ENCODE results near the gene SLC38A3. TPM values are rescaled to one million over a fixed set of nuclear protein-coding genes. Genes with fewer than 3 reads are reported as not detected.

SLC38A3 gene
- total and polyA plus RNA-seq, 2 experiments from 2014 or later: 13.4 to 14.7 TPM

DNA sequence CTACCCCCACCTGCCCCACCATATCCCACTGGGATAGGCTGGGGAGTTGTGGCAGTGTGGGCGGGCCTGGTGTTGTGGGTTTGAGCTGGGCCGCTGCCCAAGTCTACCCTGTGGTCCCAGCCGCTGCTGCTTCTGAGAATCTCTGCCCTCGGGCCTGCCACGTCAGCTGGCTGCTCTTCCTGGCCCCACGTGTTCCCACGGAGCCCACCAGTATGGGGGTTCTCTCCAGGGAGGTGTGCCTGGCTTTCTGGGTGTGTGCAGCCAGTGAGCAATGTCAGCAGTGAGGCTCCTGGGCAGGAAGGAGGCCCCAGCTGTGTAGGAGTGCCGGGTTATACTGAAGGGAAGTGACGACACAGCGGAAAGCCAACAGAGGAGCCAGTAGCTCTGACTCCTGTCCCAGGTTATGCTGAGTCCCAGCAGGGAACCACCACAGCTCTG is 41.5 kb downstream of the SLC38A3 start:
- no peaks in the 10 kb centered on the region for H3K27me3 ChIP-seq
- DNase-seq (ENCODE audit: low read depth in 1 of 2, low spot score in 1 of 2): peak in 1 of 2 donors; percentile 92
- TF ChIP-seq, protein P1, sequence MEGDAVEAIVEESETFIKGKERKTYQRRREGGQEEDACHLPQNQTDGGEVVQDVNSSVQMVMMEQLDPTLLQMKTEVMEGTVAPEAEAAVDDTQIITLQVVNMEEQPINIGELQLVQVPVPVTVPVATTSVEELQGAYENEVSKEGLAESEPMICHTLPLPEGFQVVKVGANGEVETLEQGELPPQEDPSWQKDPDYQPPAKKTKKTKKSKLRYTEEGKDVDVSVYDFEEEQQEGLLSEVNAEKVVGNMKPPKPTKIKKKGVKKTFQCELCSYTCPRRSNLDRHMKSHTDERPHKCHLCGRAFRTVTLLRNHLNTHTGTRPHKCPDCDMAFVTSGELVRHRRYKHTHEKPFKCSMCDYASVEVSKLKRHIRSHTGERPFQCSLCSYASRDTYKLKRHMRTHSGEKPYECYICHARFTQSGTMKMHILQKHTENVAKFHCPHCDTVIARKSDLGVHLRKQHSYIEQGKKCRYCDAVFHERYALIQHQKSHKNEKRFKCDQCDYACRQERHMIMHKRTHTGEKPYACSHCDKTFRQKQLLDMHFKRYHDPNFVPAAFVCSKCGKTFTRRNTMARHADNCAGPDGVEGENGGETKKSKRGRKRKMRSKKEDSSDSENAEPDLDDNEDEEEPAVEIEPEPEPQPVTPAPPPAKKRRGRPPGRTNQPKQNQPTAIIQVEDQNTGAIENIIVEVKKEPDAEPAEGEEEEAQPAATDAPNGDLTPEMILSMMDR (IDR thresholded peaks at IDR 0.05; ENCODE audit: low read depth, low read length): no peak
- peak overlapping the region; percentile 62 for H3K27ac ChIP-seq
- H3K4me1 ChIP-seq (ENCODE audit: low read depth): peaks cover 18% of the 10 kb centered on the region
- no peak overlapping the region for H3K4me3 ChIP-seq
- no peaks in the 10 kb centered on the region for H3K36me3 ChIP-seq
- no peaks in the 10 kb centered on the region for H3K9me3 ChIP-seq (ENCODE audit: low read depth)

DNA sequence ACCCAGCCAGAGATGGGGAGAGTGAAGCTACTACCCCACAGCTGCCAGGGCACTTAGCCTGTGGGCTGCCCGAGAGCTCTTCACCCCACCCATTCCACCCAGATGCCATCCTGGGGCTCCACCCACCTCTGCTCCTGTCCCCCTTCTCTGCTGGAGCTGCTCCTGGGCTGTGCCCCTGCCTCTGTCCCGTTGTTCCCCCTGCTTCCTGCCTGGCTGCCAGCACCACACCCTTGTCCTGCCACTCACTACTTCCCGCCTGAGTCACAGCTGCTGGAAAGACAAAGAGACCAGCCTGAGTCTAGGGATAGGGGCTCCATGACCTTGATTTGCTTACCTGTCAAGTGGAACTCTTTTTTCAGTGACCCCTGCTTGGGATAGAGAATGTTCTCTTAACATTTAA is 43.3 kb downstream of the SLC38A3 start:
- TF ChIP-seq, protein P1 (IDR thresholded peaks at IDR 0.05; ENCODE audit: low read depth, low read length): no peak
- Histone ChIP-seq H3K27ac (no peak overlapping the region), H3K27me3 (no peaks in the 10 kb centered on the region), H3K4me3 (no peak overlapping the region), H3K4me1 (ENCODE audit: low read depth) (peaks cover 13% of the 10 kb centered on the region), H3K36me3 (peaks cover 7% of the 10 kb centered on the region), H3K9me3 (ENCODE audit: low read depth) (no peaks in the 10 kb centered on the region)
- no peak for DNase-seq (ENCODE audit: low read depth in 1 of 2, low spot score in 1 of 2)

DNA sequence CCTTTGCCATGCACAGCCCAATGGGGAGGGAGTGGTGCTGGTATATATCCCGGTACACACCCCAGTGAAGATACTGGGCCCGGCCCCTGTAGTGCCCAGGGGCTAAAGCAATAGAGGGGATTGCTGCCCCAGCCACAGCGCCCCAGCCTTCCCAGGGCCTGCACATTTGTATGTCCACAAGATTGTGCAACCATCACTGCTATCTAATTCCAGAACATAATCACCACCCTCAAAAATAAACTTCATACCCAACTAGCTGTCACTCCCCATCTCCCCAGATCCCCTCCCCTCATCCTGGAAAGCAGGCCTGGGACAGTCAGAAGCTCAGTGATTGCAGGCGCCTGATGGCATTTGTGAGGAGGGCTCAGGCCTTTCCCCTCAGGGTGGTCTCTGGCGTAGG is 44.4 kb downstream of the SLC38A3 start:
- no peaks in the 10 kb centered on the region for H3K27me3 ChIP-seq
- H3K36me3 ChIP-seq: peaks cover 7% of the 10 kb centered on the region
- H3K4me3 ChIP-seq: no peak overlapping the region
- DNase-seq (ENCODE audit: low read depth in 1 of 2, low spot score in 1 of 2): no peak
- no peak overlapping the region for H3K27ac ChIP-seq
- TF ChIP-seq, protein P1 (IDR thresholded peaks at IDR 0.05; ENCODE audit: low read depth, low read length): no peak
- peaks cover 13% of the 10 kb centered on the region for H3K4me1 ChIP-seq (ENCODE audit: low read depth)
- H3K9me3 ChIP-seq (ENCODE audit: low read depth): no peaks in the 10 kb centered on the region

DNA sequence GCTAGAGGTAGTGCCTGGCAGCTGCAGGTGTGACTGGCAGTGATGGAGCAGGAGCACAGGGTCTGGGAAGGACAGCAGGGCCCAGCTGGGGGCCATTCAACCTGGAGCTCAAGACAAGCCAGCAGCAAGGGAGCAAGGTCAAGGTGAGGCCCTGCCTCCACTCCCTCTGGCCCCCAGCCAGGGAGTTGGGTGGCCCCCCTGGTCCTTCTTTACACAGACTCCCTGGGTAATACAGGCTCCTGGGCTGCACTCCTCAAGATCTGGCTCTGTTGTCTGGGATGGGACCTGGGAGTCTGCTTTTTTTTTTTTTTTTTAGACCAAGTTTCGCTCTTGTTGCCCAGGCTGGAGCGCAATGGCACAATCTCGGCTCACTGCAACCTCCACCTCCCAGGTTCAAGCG is 45.4 kb downstream of the SLC38A3 start:
- DNase-seq (ENCODE audit: low read depth in 1 of 2, low spot score in 1 of 2): no peak
- Histone ChIP-seq H3K4me3 (no peak overlapping the region), H3K36me3 (peaks cover 7% of the 10 kb centered on the region), H3K27me3 (no peaks in the 10 kb centered on the region), H3K9me3 (ENCODE audit: low read depth) (no peaks in the 10 kb centered on the region), H3K27ac (no peak overlapping the region), H3K4me1 (ENCODE audit: low read depth) (peaks cover 10% of the 10 kb centered on the region)
- TF ChIP-seq, protein P1 (IDR thresholded peaks at IDR 0.05; ENCODE audit: low read depth, low read length): no peak

DNA sequence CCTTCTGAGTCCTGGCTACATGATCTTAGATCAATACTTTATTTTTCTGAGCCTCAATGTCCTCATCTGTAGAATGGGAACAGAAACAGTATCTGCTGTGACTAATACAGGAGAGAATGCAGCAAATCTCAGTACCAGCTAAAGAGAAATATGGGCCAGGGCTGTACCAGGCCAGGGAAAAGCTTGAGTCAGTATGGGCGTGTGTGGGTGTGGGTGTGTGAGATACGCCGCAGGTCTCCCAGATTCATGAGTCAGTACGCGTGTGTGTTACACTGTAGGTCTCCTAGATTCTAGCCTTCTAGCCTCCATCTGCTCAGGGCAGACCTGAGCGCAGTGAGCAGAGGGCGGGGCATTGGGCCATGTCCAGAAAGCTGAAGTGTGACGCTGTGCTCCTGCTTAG is 46.1 kb downstream of the SLC38A3 start:
- DNase-seq (ENCODE audit: low read depth in 1 of 2, low spot score in 1 of 2): peak in 1 of 2 donors; percentile 73
- TF ChIP-seq, protein P1 (IDR thresholded peaks at IDR 0.05; ENCODE audit: low read depth, low read length): no peak
- no peaks in the 10 kb centered on the region for H3K9me3 ChIP-seq (ENCODE audit: low read depth)
- H3K4me3 ChIP-seq: no peak overlapping the region
- peaks cover 9% of the 10 kb centered on the region for H3K36me3 ChIP-seq
- no peak overlapping the region for H3K27ac ChIP-seq
- peaks cover 7% of the 10 kb centered on the region for H3K4me1 ChIP-seq (ENCODE audit: low read depth)
- no peaks in the 10 kb centered on the region for H3K27me3 ChIP-seq

Measured in cardiac muscle cell (in vitro differentiated cells and primary cell).